ENCODE results near the gene SDR9C7. TPM values are rescaled to one million over a fixed set of nuclear protein-coding genes. Genes with fewer than 3 reads are reported as not detected.
"Not testable (repeated sequence)": the region's sequence is repeated elsewhere in the genome, so short reads cannot be mapped to it uniquely, and the experiment has no call there.

SDR9C7 gene
- total and polyA plus RNA-seq, 8 donors: 0.10 to 0.21 (median 0.18) TPM; not detected in 3

DNA sequence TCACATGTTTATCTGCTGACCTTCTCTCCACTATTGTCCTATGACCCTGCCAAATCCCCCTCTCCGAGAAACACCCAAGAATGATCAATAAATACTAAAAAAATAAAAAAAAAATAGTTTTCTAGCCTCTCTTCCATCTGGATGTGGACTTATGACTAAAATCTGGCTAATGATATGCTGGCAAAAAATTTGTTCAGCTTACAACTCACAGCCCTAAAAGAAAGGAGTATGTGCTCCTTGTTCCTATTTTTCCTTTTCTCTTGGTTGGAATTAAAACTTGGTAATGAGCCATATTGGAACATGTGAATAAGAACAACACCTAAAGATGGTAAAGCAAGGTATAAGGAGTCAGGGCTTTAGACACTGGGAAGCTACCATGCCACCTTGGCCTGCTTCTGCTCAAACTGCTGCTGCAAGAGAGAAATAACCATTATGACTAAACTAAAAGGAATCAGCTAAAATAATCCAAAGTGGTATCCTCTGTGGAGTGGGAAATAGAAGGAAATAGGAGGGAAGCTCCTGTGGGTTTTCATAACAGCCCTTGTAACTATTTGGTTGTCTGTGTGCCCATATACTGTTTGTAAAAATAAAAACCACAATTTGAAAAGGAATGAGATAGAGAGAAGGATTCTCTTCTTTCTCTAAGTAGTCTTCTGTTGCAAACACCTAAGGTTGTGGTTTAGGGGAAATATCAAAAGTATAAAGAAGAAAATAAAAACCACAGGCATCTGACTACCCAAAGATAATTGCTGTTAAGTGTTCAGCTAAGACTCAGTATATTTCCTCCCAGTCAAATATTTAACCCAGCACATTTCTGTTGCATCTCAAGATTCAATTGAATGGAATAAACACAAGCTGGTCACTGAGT is 53.8 kb downstream of the SDR9C7 start:
- Histone ChIP-seq H3K4me3 (no peak overlapping the region), H3K27me3 (no peaks in the 10 kb centered on the region), H3K36me3 (no peaks in the 10 kb centered on the region), H3K9me3 (peaks cover 0 to 15% of the 10 kb centered on the region in 2 donors), H3K27ac (peak overlapping the region; percentile 33 to 61), H3K4me1 (no peaks in the 10 kb centered on the region)
- DNase-seq: no peak
- TF ChIP-seq CTCF (IDR thresholded peaks at IDR 0.05): no peak
- peak; percentile 76 for ATAC-seq
- intact Hi-C loops (cut with DNase I): no loop called here

DNA sequence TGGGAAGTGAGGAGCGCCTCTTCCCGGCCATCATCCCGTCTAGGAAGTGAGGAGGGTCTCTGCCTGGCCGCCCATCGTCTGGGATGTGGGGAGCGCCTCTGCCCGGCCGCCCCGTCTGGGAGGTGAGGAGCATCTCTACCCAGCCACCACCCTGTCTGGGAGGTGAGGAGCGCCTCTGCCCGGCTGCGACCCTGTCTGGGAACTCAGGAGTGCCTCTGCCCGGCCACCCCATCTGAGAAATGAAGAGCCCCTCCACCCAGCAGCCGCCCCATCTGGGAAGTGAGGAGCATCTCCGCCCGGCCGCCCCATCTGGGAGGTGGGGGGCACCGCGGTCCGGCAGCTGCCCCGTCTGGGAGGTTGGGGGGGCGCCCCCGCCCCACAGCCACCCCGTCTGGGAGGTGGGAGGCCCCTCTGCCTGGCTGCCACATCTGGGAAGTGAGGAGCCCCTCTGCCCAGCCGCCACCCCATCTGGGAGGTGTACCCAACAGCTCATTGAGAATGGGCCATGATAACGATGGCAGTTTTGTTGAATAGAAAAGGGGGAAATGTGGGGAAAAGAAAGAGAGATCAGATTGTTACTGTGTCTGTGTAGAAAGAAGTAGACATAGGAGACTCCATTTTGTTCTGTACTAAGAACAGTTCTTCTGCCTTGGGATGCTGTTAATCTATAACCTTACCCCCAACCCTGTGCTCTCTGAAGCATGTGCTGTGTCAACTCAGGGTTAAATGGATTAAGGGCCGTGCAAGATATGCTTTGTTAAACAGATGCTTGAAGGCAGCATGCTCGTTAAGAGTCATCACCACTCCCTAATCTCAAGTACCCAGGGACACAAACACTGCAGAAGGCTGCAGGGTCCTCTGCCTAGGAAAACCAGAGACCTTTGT is 54.7 kb downstream of the SDR9C7 start:
- H3K4me1 ChIP-seq; H3K4me3 ChIP-seq; intact Hi-C loops (cut with DNase I); H3K27ac ChIP-seq; H3K36me3 ChIP-seq; H3K27me3 ChIP-seq: not testable (repeated sequence)
- peak in 1 of 4 donors; percentile 67 for DNase-seq
- peak; percentile 58 for ATAC-seq
- peaks cover 0 to 13% of the 10 kb centered on the region in 2 donors for H3K9me3 ChIP-seq

- no peak for DNase-seq
- Histone ChIP-seq H3K36me3 (no peaks in the 10 kb centered on the region), H3K27ac (no peak overlapping the region), H3K4me3 (no peak overlapping the region), H3K9me3 (peaks cover 0 to 13% of the 10 kb centered on the region in 2 donors), H3K27me3 (no peaks in the 10 kb centered on the region), H3K4me1 (no peaks in the 10 kb centered on the region)
- no peak for ATAC-seq
- intact Hi-C loops (cut with DNase I): no loop called here
- TF ChIP-seq CTCF (IDR thresholded peaks at IDR 0.05): no peak
Measured at GRCh38 chr12:56878010-56878339, 56.2 kb downstream of the SDR9C7 start.

- no peak for TF ChIP-seq CTCF (IDR thresholded peaks at IDR 0.05)
- no peak for ATAC-seq
- no peak overlapping the region for H3K4me3 ChIP-seq
- H3K27me3 ChIP-seq: no peaks in the 10 kb centered on the region
- H3K4me1 ChIP-seq: no peaks in the 10 kb centered on the region
- peaks cover 0 to 10% of the 10 kb centered on the region in 2 donors for H3K9me3 ChIP-seq
- intact Hi-C loops (cut with DNase I): no loop called here
- no peak for DNase-seq
- no peaks in the 10 kb centered on the region for H3K36me3 ChIP-seq
- H3K27ac ChIP-seq: no peak overlapping the region
Measured at GRCh38 chr12:56877195-56878009, 56.8 kb downstream of the SDR9C7 start.

DNA sequence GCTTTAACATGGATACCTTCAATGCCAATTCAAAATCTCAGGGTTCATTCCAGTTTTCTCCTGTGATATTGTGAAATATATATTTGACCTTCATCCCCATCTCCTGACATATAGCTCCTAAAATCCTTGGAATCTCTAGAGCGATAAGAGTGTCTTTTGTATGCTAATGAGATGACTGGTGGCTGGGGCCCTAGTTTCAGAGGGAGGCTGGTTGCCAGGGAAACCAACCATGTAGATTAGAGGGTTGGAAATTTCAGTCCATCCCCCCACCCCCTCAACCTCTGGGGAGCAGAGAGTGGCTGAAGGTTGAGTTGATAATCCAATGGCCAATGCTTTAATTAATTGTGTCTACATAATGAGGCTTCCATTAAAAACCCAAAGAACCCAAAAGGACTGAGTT is 59.4 kb downstream of the SDR9C7 start:
- Histone ChIP-seq H3K27ac (no peak overlapping the region), H3K4me3 (no peak overlapping the region), H3K27me3 (no peaks in the 10 kb centered on the region), H3K9me3 (no peaks in the 10 kb centered on the region), H3K4me1 (no peaks in the 10 kb centered on the region), H3K36me3 (no peaks in the 10 kb centered on the region)
- DNase-seq (no peak), ATAC-seq (no peak)
- no peak for TF ChIP-seq CTCF (IDR thresholded peaks at IDR 0.05)
- intact Hi-C loops (cut with DNase I): no loop called here

Measured in left lung (tissue), 10 donors.